ENCODE results near the gene MARCHF9. TPM values are rescaled to one million over a fixed set of nuclear protein-coding genes. Genes with fewer than 3 reads are reported as not detected.

Gene MARCHF9
- total RNA-seq, 1 experiment from 2014 or later: 18.9 TPM

DNA sequence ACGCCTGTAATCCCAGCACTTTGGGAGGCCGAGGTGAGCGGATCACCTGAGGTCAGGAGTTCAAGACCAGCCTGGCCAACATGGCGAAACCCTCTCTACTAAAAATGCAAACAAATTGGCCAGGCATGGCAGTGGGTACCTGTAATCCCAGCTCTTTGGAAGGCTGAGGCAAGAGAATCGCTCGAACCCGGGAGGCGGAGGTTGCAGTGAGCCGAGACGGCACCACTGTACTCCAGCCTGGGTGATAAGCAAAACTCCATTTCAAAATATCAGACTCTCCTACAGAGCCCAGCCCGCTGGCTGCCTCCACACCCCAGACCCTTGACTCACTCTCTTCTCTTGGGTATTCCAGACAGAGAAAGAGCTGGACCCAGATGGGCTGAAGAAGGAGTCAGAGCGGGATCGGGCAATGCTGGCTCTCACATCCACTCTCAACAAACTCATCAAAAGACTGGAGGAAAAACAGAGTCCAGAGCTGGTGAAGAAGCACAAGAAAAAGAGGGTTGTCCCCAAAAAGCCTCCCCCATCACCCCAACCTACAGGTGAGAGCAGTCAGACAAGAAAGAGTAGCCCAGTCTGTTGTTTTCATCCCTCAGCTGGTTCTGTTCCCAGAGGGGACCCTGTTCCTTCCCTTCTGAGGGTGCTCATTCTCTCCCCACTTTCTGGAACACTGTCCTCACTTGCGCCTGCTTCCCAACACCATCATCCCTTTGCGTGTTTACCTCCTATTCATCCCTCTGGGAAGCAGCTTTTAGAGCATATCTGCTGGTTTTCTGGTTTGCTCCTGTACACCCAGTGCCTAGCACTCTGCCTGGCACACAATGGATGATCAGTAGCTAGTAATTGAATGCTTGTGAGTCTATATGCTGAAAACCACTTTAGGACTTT is 36.0 kb upstream of the MARCHF9 start:
- intact Hi-C loops (cut with micrococcal nuclease; ENCODE audit: unreplicated experiment): no loop called here
- Histone ChIP-seq H3K27ac (no peak overlapping the region), H2AFZ (no peak overlapping the region), H3K4me3 (no peak overlapping the region), H4K20me1 (ENCODE audit: insufficient read depth) (no peaks in the 10 kb centered on the region), H3K4me1 (replicated peaks; ENCODE audit: insufficient read depth) (no peaks in the 10 kb centered on the region), H3K9me3 (ENCODE audit: insufficient read depth, low read depth) (no peaks in the 10 kb centered on the region), H3K79me2 (ENCODE audit: low read depth) (no peaks in the 10 kb centered on the region), H3K4me2 (no peak overlapping the region), H3F3A (ENCODE audit: insufficient read depth, low read depth) (no peaks in the 10 kb centered on the region), H3K36me3 (ENCODE audit: low read depth) (no peaks in the 10 kb centered on the region), H3K9me2 (ENCODE audit: insufficient read depth) (no peaks in the 10 kb centered on the region), H3K27me3 (ENCODE audit: insufficient read depth, low read depth) (no peaks in the 10 kb centered on the region)
- no peak for DNase-seq
- no TSS peak for BruUV-seq (replicated peaks)
- CTCF ChIA-PET: no interaction called here
- POLR2A ChIA-PET (ENCODE audit: unreplicated experiment): interaction anchor here (0.6 kb wide), 1 partner anchor 48 kb away, joined by 4 read pairs; the partner anchor contains the start of gene CYP27B1
- TF ChIP-seq, protein P1, sequence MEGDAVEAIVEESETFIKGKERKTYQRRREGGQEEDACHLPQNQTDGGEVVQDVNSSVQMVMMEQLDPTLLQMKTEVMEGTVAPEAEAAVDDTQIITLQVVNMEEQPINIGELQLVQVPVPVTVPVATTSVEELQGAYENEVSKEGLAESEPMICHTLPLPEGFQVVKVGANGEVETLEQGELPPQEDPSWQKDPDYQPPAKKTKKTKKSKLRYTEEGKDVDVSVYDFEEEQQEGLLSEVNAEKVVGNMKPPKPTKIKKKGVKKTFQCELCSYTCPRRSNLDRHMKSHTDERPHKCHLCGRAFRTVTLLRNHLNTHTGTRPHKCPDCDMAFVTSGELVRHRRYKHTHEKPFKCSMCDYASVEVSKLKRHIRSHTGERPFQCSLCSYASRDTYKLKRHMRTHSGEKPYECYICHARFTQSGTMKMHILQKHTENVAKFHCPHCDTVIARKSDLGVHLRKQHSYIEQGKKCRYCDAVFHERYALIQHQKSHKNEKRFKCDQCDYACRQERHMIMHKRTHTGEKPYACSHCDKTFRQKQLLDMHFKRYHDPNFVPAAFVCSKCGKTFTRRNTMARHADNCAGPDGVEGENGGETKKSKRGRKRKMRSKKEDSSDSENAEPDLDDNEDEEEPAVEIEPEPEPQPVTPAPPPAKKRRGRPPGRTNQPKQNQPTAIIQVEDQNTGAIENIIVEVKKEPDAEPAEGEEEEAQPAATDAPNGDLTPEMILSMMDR (conservative IDR thresholded peaks at IDR 0.05): no peak
- TF ChIP-seq EZH2 (IDR thresholded peaks at IDR 0.05; ENCODE audit: low read depth): no peak

DNA sequence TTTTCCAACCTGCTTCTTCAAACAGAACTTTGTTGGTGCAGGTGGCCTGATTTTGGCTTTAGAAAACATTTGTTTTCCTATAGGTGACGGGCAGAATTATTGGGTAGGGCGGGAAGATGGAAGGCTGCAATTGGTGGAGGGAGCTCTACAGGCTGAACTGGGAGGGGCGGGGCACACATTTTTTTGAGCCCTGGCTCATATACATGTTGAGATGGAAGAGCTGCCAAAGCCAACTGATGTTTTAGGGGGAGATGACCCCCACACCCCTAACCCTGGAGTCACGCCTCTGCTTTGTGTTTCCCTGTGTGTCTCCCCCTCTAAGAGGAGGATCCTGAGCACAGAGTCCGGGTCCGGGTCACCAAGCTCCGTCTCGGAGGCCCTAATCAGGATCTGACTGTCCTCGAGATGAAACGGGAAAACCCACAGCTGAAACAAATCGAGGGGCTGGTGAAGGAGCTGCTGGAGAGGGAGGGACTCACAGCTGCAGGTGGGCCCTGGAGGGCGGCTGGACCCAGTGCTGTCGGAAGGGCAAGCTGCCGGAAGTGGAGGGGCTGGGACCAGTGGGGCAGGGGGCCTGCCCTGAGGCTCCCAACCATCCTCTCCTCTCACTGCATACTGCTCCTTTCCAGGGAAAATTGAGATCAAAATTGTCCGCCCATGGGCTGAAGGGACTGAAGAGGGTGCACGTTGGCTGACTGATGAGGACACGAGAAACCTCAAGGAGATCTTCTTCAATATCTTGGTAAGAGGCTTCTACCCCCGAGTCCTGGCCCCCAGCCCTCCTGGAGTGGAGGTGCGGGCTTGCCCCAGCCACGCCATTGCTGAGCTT is 34.9 kb upstream of the MARCHF9 start:
- Histone ChIP-seq H4K20me1 (ENCODE audit: insufficient read depth) (no peaks in the 10 kb centered on the region), H3K4me2 (no peak overlapping the region), H3F3A (ENCODE audit: insufficient read depth, low read depth) (no peaks in the 10 kb centered on the region), H3K4me3 (no peak overlapping the region), H3K36me3 (ENCODE audit: low read depth) (no peaks in the 10 kb centered on the region), H3K79me2 (ENCODE audit: low read depth) (no peaks in the 10 kb centered on the region), H3K9me3 (ENCODE audit: insufficient read depth, low read depth) (no peaks in the 10 kb centered on the region), H2AFZ (no peak overlapping the region), H3K9me2 (ENCODE audit: insufficient read depth) (no peaks in the 10 kb centered on the region), H3K27ac (no peak overlapping the region), H3K27me3 (ENCODE audit: insufficient read depth, low read depth) (no peaks in the 10 kb centered on the region), H3K4me1 (replicated peaks; ENCODE audit: insufficient read depth) (no peaks in the 10 kb centered on the region)
- intact Hi-C loops (cut with micrococcal nuclease; ENCODE audit: unreplicated experiment): loop anchor here (10.0 kb wide), 1 partner anchor 125 kb away; the partner anchor contains the start of gene PIP4K2C
- no TSS peak for BruUV-seq (replicated peaks)
- DNase-seq: no peak
- TF ChIP-seq EZH2 (IDR thresholded peaks at IDR 0.05; ENCODE audit: low read depth): no peak
- TF ChIP-seq, protein P1 (conservative IDR thresholded peaks at IDR 0.05): no peak
- POLR2A ChIA-PET (ENCODE audit: unreplicated experiment): no interaction called here
- CTCF ChIA-PET: no interaction called here
